ENCODE measurements around the gene RGS1.

Gene RGS1

DNA sequence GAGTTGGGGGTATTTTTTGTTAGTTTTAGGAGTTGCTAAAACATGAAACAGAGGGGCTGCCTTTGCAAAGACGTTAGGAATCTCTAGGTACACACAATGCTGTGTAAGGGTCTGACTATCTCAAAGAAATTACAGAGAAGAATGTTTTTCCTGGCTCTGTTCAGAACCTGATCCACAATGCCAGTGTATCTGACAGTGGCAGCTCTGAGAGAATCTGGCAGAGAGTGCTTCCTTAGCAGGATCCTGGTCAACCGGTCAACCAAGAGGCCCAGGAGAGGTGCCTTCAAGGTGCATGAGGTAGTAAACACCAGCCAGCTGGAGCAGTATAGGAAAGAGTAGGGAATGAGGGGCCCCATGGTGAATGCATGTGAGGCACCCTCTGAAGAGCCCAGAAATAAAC lies 40.9 kb upstream of the RGS1 start:
- TF ChIP-seq, protein P1, sequence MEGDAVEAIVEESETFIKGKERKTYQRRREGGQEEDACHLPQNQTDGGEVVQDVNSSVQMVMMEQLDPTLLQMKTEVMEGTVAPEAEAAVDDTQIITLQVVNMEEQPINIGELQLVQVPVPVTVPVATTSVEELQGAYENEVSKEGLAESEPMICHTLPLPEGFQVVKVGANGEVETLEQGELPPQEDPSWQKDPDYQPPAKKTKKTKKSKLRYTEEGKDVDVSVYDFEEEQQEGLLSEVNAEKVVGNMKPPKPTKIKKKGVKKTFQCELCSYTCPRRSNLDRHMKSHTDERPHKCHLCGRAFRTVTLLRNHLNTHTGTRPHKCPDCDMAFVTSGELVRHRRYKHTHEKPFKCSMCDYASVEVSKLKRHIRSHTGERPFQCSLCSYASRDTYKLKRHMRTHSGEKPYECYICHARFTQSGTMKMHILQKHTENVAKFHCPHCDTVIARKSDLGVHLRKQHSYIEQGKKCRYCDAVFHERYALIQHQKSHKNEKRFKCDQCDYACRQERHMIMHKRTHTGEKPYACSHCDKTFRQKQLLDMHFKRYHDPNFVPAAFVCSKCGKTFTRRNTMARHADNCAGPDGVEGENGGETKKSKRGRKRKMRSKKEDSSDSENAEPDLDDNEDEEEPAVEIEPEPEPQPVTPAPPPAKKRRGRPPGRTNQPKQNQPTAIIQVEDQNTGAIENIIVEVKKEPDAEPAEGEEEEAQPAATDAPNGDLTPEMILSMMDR (IDR thresholded peaks at IDR 0.05; ENCODE audit: extremely low read depth, insufficient read depth, missing control alignments): no peak
- in situ Hi-C loops (cut with MboI; ENCODE audit: low pct_unique_long_range_greater_than_20kb, low sequenced_read_pairs, unreplicated experiment): no loop called here
- no peak for DNase-seq (ENCODE audit: low spot score)

DNA sequence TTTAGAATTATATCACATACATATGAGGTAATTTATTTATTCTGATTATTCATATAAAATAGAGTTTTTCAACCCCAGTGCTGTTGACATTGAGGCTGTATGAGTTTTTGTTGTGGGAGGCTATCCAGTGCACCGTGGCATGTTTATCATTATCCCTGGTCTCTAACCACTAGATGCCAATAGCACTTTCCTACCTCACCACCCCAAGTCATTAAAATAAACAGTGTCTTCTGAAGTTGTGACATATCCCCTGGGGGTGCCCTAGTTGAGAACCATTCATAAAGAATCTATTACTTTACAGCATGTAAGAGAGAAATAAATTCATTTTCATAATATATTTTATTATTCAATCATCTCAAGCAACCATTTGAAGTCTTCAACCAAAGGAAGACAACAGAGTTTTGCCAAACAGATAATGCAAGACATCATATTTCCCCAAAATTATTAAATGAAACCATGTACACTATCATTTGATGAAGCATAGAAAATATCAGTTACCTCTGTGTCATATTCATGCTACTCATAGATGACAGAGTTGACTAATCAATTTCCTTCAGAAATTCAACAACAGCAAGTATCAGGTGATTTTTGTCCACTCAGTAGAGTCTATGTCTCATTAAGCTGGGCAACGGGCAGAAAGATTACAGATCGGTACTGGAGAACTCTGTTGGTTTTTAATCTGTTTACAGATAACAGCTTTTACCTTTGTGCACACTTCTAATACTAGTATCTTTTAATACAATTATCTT lies 39.5 kb upstream of the RGS1 start:
- TF ChIP-seq, protein P1 (IDR thresholded peaks at IDR 0.05; ENCODE audit: extremely low read depth, insufficient read depth, missing control alignments): no peak
- DNase-seq (ENCODE audit: low spot score): no peak
- in situ Hi-C loops (cut with MboI; ENCODE audit: low pct_unique_long_range_greater_than_20kb, low sequenced_read_pairs, unreplicated experiment): no loop called here

DNA sequence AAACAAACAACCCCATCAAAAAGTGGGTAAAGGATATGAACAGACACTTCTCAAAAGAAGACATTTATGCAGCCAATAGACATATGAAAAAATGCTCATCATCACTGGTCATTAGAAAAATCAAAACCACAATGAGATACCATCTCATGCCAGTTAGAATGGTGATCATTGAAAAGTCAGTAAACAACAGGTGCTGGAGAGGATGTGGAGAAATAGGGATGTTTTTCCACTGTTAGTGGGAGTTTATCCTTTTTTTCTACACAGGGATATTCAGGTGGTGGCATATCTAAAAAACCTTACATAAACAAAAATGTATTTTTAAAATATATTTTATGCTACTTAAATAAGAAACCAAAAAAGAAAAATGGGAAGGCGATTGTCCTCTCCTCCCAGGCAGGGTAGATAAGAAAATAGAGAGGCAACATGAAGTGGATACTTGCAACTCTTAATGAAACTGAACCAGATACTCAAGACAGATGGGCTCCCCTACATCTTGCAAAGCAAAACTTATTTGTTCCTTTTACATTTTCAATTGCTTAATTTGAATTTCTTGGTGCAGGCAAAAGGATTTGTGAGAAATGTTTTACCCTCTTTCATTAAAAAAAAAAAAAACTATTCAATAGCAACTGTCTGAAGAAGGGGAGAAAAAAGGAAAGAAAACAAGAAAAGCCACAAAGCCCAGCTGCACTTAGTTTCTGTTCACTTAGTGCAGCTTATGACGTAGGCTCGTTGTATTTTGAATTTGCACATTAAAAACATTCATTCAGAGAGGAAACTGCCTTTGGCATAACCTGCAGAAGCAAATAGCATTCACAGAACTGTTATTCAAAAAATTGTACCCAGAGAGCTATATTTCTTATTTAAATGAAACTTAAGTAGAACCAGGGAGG lies 36.9 kb upstream of the RGS1 start:
- peak; percentile 22 for DNase-seq (ENCODE audit: low spot score)
- in situ Hi-C loops (cut with MboI; ENCODE audit: low pct_unique_long_range_greater_than_20kb, low sequenced_read_pairs, unreplicated experiment): no loop called here
- TF ChIP-seq, protein P1 (IDR thresholded peaks at IDR 0.05; ENCODE audit: extremely low read depth, insufficient read depth, missing control alignments): no peak

DNA sequence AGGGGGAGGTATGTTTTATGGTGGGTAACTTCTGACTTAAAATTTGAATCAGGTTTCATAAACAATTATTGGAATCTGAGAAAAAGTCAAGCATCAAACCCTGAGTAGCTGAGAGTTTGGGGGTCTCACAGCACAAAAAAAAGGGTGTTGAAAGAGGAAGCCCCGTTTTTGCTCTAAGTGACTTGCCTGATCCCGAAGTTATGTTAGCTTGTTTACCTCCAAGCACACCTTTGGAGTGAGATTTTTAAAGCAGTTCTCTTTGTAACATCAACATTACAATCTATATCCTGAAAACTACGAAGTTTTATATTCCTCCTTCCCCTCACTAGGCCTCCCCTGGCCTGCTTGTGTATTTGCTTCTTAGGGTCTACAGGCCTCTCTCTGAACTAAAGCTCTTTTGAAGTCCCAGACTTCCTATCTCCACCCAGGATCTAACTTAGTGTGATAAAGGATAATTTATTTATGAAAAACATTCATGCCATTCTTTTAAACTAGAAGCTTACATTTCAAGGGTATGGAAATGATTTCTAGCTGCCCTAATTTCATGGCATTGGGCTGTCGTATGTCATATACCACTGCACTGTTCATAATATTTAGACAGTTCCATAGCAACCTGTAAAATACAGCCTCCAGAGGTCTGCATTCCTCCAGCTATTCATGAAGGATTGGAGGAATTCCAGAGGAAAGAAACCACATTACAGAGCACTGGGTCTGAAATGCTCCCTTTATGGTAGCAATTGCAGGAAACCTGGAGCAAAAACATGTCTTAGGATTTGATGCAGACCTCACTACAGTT lies 36.1 kb upstream of the RGS1 start:
- in situ Hi-C loops (cut with MboI; ENCODE audit: low pct_unique_long_range_greater_than_20kb, low sequenced_read_pairs, unreplicated experiment): no loop called here
- TF ChIP-seq, protein P1 (IDR thresholded peaks at IDR 0.05; ENCODE audit: extremely low read depth, insufficient read depth, missing control alignments): no peak
- DNase-seq (ENCODE audit: low spot score): no peak

- TF ChIP-seq, protein P1 (IDR thresholded peaks at IDR 0.05; ENCODE audit: extremely low read depth, insufficient read depth, missing control alignments): no peak
- in situ Hi-C loops (cut with MboI; ENCODE audit: low pct_unique_long_range_greater_than_20kb, low sequenced_read_pairs, unreplicated experiment): no loop called here
- DNase-seq (ENCODE audit: low spot score): no peak
Measured at GRCh38 chr1:192543445-192543844, 32.1 kb upstream of the RGS1 start.

DNA sequence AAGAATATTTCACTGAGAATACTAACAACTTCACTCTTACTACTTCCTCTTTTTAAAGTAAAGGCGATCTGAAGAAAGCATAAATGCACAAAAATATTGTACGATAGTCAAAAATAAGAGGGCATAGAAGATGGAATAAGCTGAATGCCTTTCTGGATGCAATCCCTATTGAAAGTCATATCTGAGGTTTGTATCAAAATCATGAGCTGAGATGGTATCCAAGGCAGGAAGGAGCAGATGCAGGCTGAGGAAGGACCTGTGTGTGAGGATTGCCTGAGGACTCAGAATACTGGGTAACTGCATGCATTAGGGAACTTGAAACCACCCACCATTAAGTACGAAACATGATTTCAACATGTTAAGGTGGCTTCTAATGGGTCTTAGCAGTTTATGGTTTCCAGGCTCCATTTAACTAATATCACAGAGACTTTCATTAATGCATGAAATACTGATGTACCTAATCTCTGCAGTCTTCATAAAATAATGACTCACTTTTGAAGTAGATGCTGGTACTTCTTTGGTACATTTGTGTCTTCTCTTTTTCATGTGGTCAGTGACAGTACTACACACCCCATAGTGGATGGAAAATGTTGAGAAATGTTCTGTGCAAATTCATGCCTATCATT lies 29.6 kb upstream of the RGS1 start:
- no peak for DNase-seq (ENCODE audit: low spot score)
- in situ Hi-C loops (cut with MboI; ENCODE audit: low pct_unique_long_range_greater_than_20kb, low sequenced_read_pairs, unreplicated experiment): no loop called here
- TF ChIP-seq, protein P1 (IDR thresholded peaks at IDR 0.05; ENCODE audit: extremely low read depth, insufficient read depth, missing control alignments): no peak

Data from GM13977 (cell line).